Measurements from ENCODE around the gene SMG5.
"Not testable (repeated sequence)": the region's sequence is repeated elsewhere in the genome, so short reads cannot be mapped to it uniquely, and the experiment has no call there.

SMG5 gene

DNA sequence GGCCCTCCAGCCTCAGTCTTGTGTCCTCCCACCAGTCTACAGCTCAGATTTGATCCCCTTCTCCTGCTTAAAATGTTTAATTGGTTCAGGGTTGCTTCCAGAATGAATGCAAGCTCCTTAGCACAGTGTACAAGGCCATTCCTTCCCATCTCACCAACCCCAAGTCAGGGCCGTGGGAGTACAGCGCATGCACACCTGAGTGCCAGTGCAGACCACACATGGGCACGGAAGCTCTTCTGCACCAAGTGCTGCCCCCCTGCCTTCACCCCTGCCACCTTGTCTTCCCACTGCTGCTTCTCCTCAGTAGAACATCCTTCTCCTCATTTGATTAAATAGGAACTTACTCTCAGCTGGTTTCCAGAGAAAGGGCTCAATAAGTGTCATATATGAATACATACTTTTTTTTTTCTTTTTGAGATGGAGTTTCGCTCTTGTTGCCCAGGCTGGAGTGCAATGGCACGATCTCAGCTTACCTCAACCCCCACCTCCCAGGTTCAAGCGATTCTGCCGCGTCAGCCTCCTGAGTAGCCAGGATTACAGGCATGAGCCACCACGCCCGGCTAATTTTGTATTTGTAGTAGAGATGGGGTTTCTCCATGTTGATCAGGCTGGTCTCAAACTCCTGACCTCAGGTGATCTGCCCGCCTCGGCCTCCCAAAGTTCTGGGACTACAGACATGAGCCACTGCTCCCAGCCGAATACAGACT, 60.5 kb downstream of the SMG5 start:
- no peak overlapping the region for H3K4me3 ChIP-seq (ENCODE audit: low read depth, low read length)
- H3K27me3 ChIP-seq (ENCODE audit: control insufficient read depth, insufficient read depth, low read length) = no peaks in the 10 kb centered on the region
- no peak overlapping the region for H3K27ac ChIP-seq
- peaks cover 8% of the 10 kb centered on the region for H3K4me1 ChIP-seq
- H2AFZ ChIP-seq = no peak overlapping the region
- no peaks in the 10 kb centered on the region for H3K36me3 ChIP-seq (ENCODE audit: control insufficient read depth, insufficient read depth, low read length)
- no peak overlapping the region for H3K9ac ChIP-seq
- H3K4me2 ChIP-seq (ENCODE audit: low read length) = no peak overlapping the region
- H3K79me2 ChIP-seq = peaks cover 11% of the 10 kb centered on the region
- H3K9me3 ChIP-seq (ENCODE audit: control insufficient read depth, low read length) = no peaks in the 10 kb centered on the region
- TF ChIP-seq, protein P1, sequence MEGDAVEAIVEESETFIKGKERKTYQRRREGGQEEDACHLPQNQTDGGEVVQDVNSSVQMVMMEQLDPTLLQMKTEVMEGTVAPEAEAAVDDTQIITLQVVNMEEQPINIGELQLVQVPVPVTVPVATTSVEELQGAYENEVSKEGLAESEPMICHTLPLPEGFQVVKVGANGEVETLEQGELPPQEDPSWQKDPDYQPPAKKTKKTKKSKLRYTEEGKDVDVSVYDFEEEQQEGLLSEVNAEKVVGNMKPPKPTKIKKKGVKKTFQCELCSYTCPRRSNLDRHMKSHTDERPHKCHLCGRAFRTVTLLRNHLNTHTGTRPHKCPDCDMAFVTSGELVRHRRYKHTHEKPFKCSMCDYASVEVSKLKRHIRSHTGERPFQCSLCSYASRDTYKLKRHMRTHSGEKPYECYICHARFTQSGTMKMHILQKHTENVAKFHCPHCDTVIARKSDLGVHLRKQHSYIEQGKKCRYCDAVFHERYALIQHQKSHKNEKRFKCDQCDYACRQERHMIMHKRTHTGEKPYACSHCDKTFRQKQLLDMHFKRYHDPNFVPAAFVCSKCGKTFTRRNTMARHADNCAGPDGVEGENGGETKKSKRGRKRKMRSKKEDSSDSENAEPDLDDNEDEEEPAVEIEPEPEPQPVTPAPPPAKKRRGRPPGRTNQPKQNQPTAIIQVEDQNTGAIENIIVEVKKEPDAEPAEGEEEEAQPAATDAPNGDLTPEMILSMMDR (IDR thresholded peaks at IDR 0.05) = no peak

DNA sequence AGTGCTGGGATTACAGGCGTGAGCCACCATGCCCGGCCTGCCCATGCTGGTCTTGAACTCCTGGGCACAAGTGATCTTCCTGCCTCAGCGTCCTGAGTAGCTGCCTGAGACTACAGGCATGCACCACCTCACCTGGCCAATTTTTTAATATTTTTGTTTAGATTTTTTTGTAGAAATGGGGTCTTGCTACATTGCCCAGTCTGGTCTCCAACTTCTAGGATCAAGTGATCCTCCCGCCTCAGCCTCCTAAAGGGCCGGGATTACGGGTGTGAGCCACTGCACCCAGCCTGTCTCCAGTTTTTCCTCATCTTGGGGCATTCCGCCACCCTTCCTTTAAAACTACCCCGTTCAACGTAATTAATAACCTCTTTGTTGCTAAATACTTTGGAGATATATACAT, 62.4 kb downstream of the SMG5 start:
- Histone ChIP-seq H3K9me3 (ENCODE audit: control insufficient read depth, low read length) (no peaks in the 10 kb centered on the region), H3K4me1 (peaks cover 8% of the 10 kb centered on the region), H3K9ac (no peak overlapping the region), H3K79me2 (peaks cover 11% of the 10 kb centered on the region), H3K27me3 (ENCODE audit: control insufficient read depth, insufficient read depth, low read length) (no peaks in the 10 kb centered on the region), H3K27ac (no peak overlapping the region), H3K4me2 (ENCODE audit: low read length) (no peak overlapping the region), H3K36me3 (ENCODE audit: control insufficient read depth, insufficient read depth, low read length) (no peaks in the 10 kb centered on the region), H3K4me3 (ENCODE audit: low read depth, low read length) (no peak overlapping the region), H2AFZ (no peak overlapping the region)
- TF ChIP-seq, protein P1 (IDR thresholded peaks at IDR 0.05) = no peak

DNA sequence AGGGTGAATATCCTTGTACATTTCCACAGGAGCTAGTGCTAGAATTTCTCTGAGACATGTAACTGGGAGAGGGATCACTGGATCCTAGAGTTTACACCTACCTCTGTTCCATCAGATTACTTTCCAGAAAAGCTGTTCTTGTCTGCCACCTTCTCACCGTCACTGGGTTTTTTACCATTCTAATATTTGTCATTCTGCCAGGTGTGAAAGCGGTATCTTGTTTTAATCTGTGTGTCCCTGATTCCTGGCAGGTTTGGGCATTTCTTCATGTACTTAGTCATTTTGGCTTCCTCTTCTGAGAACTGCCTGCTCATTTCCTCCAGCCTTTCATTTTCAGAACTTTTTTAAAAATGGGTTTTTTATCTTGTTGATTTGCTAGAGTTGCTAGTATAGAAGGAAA, 64.8 kb downstream of the SMG5 start:
- Histone ChIP-seq H3K27me3 (ENCODE audit: control insufficient read depth, insufficient read depth, low read length) (no peaks in the 10 kb centered on the region), H3K4me3 (ENCODE audit: low read depth, low read length) (peak overlapping the region; percentile 37), H3K4me2 (ENCODE audit: low read length) (peak overlapping the region; percentile 66), H3K4me1 (peaks cover 8% of the 10 kb centered on the region), H3K27ac (peak overlapping the region; percentile 65), H3K9ac (no peak overlapping the region), H3K36me3 (ENCODE audit: control insufficient read depth, insufficient read depth, low read length) (no peaks in the 10 kb centered on the region), H3K79me2 (peaks cover 13% of the 10 kb centered on the region), H2AFZ (no peak overlapping the region), H3K9me3 (ENCODE audit: control insufficient read depth, low read length) (no peaks in the 10 kb centered on the region)
- TF ChIP-seq, protein P1 (IDR thresholded peaks at IDR 0.05) = no peak

DNA sequence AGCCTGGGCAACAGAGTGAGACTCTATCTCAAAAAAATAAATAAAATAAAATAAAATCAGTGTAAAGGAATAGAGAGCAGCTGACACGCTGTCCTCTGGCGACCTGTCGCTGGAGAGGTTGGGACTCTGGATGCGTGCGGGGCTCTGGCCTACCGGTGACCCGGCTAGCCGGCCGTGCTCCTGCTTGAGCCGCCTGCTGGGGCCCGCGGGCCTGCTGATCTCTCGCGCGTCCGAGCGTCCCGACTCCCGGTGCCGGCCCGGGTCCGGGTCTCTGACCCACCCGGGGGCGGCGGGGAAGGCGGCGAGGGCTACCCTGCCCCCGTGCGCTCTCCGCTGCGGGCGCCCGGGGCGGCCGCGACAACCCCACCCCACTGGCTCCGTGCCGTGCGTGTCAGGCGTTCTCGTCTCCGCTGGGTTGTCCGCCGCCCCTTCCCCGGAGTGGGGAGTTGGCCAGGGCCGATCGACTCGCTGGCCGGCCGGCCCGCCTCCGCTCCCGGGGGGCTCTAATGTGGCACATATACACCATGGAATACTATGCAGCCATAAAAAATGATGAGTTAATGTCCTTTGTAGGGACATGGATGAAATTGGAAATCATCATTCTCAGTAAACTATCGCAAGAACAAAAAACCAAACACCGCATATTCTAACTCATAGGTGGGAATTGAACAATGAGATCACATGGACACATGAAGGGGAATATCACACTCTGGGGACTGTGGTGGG, 66.1 kb downstream of the SMG5 start:
- H3K36me3 ChIP-seq (ENCODE audit: control insufficient read depth, insufficient read depth, low read length); H3K9me3 ChIP-seq (ENCODE audit: control insufficient read depth, low read length); H3K27me3 ChIP-seq (ENCODE audit: control insufficient read depth, insufficient read depth, low read length); H3K9ac ChIP-seq; H3K4me2 ChIP-seq (ENCODE audit: low read length); H3K79me2 ChIP-seq; H2AFZ ChIP-seq; H3K4me1 ChIP-seq; H3K4me3 ChIP-seq (ENCODE audit: low read depth, low read length); H3K27ac ChIP-seq: not testable (repeated sequence)

DNA sequence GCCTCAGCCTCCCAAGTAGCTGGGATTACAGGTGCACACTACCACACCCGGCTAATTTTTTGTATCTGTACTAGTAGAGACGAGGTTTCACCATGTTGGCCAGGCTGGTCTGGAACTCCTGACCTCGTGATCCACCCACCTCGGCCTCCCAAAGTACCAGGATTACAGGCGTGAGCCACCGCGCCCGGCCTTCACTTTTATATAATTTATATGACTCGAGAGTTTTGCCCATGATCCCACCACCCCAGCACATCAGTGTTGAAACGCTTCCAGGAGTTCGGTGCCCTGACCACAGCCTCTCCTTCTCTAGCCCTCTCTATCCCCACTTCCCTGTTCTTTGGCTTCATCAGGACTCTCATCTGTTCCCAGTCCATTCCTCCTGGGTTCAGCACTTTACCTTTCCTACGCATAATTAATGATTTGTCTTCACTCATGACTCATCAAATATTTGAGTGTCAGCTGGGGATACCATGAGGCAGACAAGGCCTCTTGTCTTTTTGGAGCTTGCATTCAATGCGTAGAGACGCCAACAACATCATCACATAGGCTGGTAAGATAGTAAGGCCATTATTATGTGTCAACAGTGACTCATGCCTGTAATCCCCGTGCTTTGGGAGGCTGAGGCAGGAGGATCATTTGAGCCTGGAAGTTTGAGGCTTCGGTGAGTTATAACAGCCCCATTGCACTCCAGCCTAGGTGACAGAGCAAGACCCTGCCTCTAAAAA, 68.4 kb downstream of the SMG5 start:
- H3K9me3 ChIP-seq (ENCODE audit: control insufficient read depth, low read length) = no peaks in the 10 kb centered on the region
- H3K4me3 ChIP-seq (ENCODE audit: low read depth, low read length) = peak overlapping the region; percentile 92
- H3K9ac ChIP-seq = no peak overlapping the region
- H3K4me1 ChIP-seq = peaks cover 8% of the 10 kb centered on the region
- peaks cover 4% of the 10 kb centered on the region for H3K79me2 ChIP-seq
- H3K4me2 ChIP-seq (ENCODE audit: low read length) = peak overlapping the region; percentile 99
- no peaks in the 10 kb centered on the region for H3K36me3 ChIP-seq (ENCODE audit: control insufficient read depth, insufficient read depth, low read length)
- H2AFZ ChIP-seq = no peak overlapping the region
- H3K27ac ChIP-seq = no peak overlapping the region
- no peaks in the 10 kb centered on the region for H3K27me3 ChIP-seq (ENCODE audit: control insufficient read depth, insufficient read depth, low read length)
- TF ChIP-seq, protein P1 (IDR thresholded peaks at IDR 0.05) = no peak
